Measurements from ENCODE around the gene GEMIN7.

Gene GEMIN7

GRCh38 chr19:45079063-45079910, at the start of gene GEMIN7:
GEMIN7 (plus strand) TSS chr19:45079260; CDS start chr19:45090115, 10,855 bp downstream.
- peak; percentile 58 for DNase-seq

- no peak for DNase-seq
Measured at GRCh38 chr19:45030825-45031224, 48.2 kb upstream of the GEMIN7 start.

- no peak for DNase-seq
Measured at GRCh38 chr19:45032421-45032820, 46.6 kb upstream of the GEMIN7 start.

GRCh38 chr19:45035755-45036154, 43.3 kb upstream of the GEMIN7 start:
- DNase-seq = no peak

- no peak for DNase-seq
Measured at GRCh38 chr19:45037393-45038169, 41.5 kb upstream of the GEMIN7 start.

- peak; percentile 93 for DNase-seq
Measured at GRCh38 chr19:45038931-45039893, 39.8 kb upstream of the GEMIN7 start, which contains the start of gene CLASRP. CLASRP (plus strand) TSS chr19:45039045; CDS start chr19:45040213, 1,168 bp downstream.

GRCh38 chr19:45040059-45040771, 38.8 kb upstream of the GEMIN7 start:
- DNase-seq = no peak

- no peak for DNase-seq
Measured at GRCh38 chr19:45041125-45041524, 37.9 kb upstream of the GEMIN7 start.

- peak; percentile 90 for DNase-seq
Measured at GRCh38 chr19:45045671-45046353, 33.2 kb upstream of the GEMIN7 start.

- DNase-seq = no peak
Measured at GRCh38 chr19:45046355-45046754, 32.7 kb upstream of the GEMIN7 start.

GRCh38 chr19:45047188-45047797, 31.8 kb upstream of the GEMIN7 start:
- DNase-seq = no peak

GRCh38 chr19:45049073-45049736, 29.9 kb upstream of the GEMIN7 start:
- no peak for DNase-seq

- no peak for DNase-seq
Measured at GRCh38 chr19:45050036-45050435, 29.0 kb upstream of the GEMIN7 start.

- DNase-seq = no peak
Measured at GRCh38 chr19:45051929-45052579, 27.0 kb upstream of the GEMIN7 start.

- no peak for DNase-seq
Measured at GRCh38 chr19:45056831-45057230, 22.2 kb upstream of the GEMIN7 start.

GRCh38 chr19:45057444-45057843, 21.6 kb upstream of the GEMIN7 start:
- no peak for DNase-seq

GRCh38 chr19:45058622-45059159, 20.4 kb upstream of the GEMIN7 start:
- DNase-seq = no peak

- peak; percentile 86 for DNase-seq
Measured at GRCh38 chr19:45059258-45059965, 19.6 kb upstream of the GEMIN7 start.

- no peak for DNase-seq
Measured at GRCh38 chr19:45061965-45062364, 17.1 kb upstream of the GEMIN7 start.

Data from midbrain (tissue), 1 donor.